GM19395 (cell line): ENCODE measurements around the gene LIMD2.

ENCODE experiments used
- ATAC-seq: cut with Tn5 transposase; IDR thresholded peaks from one replicate; pipeline ENCODE4 v1.9.1; 2021; ENCODE audit warnings: mild to moderate bottlenecking, moderate library complexity; ENCODE audit not compliant: unreplicated experiment

LIMD2 gene

DNA sequence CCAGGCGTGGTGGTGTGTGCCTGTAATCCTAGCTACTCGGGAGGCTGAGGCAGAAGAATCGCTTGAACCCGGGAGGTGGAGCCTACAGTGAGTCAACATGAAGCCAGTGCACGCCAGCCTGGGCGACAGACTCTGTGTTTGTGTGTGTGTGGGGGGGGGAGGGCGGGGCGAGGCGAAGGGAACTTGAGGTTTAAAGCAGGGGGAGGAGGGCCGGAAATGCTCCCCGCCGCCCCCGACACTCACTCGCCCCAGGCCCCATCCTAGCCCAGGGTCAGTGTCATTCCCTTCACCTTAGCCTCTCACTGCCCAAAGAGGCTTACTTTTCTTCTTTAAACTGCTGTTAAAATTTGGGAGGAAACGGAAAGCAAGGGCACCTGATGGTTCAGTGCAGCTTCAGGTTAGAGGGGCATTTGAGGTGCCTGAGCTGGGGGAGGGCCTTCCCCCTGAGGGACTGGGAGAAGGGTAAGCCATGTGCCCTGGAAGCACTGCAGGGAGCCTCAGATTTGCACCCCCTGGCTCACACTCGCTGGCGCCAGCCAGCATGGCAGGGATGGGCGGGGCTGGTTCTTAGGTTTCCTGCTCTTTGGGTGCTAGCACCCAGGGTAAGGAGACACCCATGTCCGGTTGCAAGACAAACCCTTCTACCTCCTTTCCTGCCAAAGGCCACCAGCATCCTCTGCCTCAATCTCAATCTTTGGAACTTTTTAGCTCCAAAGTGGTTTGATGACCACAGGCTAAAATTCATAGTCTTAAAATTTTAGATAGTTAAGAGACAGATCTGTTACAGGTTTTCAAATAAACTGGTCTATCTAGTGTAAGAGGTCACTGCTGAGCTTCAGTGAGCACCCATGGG lies 2.2 kb upstream of the LIMD2 start:
- no peak for ATAC-seq

DNA sequence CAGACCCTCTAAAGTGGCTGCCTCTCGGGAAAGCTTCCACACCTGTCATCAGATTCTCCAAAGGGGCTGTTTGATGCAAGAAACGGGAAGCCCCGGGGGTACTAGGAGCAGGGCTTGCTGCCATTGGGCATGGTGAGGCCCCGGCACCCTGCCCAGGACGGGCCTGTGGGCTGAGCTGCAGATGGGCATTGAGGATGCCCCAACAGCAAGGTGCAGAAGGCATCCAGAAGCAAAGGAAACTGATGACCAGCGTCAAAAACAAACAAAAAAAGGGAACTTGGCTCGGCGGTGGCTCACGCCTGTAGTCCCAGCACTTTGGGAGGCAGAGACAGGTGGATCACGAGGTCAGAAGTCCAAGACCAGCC lies 1.5 kb upstream of the LIMD2 start:
- ATAC-seq: no peak

- ATAC-seq: no peak
Measured at GRCh38 chr17:63700528-63701455, 867 bp upstream of the LIMD2 start.

GRCh38 chr17:63698886-63699637 lies 863 bp downstream of the LIMD2 start:
- peak; percentile 24 for ATAC-seq

DNA sequence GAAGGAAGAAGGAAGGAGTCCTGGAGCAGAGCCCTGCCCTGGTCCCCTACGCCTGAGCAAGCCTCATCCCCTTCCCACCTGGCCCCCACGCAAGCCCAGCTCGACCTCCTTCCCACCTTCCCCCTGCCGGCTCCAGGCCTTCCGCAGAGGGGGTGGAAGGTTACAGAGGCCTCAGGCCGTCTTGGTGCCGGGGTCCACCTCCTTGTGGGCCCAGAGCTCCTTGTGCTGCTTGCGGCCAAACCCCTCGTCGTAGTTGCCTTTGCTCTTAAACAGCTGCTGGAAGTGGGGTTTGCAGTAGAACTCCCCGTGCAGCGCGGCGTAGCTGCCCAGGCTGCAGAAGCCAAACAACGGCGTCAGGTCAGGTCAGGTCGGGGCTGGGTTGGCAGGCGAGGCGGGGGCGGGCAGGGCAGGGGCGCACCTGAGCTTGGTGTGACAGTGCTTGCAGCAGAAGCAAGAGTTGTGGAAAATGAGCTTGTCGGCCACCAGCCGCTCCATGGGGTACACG lies 1.5 kb downstream of the LIMD2 start:
- no peak for ATAC-seq

GRCh38 chr17:63697341-63698286 lies 2.3 kb downstream of the LIMD2 start:
- peak; percentile 49 for ATAC-seq

GRCh38 chr17:63696381-63696961 lies 3.5 kb downstream of the LIMD2 start:
- ATAC-seq: no peak

DNA sequence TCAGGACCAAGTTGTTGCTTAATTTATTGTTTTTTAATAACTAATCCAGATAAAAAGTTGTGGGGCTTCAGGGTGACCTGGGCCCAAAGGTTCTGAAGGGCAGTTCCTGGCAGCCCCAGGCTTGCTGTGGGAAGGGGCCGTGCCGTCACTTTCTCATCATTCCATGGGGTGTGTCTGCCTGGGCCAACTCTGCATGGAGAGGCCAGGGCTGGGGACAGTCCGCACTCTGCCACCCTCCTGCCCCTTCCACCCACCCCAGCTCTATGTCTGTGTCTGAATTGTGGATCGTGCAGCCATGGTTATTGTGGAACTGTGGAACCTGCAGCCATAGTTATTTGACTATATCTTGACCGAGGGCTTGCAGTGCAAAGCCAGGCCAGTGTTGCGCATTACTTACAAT lies 4.0 kb downstream of the LIMD2 start:
- ATAC-seq: no peak

DNA sequence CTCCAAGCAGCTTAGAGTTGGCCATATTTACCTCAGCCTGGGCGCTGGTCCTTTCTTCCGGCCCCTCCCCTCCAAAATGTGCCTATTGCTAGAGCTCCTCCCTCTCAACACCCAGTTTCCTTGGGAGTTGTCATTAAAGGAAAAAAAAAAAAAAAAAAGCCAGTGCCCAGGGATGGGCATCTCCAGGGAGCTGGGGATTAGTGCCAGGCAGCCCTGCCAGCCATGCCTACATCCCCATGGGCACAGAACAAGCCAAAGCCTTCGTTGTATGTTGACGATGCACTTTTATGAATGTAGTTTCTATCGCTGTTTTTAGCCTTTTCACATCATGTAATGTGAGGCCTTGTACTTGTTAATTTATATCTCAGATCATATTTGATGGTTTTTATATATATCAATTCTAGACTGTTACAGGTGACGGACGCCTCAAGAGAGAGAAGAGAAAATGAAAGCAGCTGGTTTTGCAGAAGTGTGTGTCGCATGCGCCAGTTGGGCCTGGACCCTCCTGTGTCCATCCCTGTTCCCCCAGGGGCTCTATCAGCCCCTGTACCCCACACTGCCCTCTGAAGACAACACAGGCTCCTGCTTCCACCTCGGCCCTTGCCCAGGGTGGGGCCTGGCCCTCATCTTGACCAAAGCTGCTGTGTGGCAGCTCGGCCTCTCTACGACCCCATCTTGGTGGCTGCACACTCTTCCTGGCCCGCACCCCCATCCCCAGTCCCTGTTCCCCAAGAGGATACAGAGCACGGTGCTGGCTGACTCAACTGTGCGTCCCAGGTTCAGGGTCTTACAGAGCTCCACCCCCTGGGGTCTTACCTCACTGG lies 4.8 kb downstream of the LIMD2 start:
- no peak for ATAC-seq

GRCh38 chr17:63694229-63694949 lies 5.5 kb downstream of the LIMD2 start:
- no peak for ATAC-seq

DNA sequence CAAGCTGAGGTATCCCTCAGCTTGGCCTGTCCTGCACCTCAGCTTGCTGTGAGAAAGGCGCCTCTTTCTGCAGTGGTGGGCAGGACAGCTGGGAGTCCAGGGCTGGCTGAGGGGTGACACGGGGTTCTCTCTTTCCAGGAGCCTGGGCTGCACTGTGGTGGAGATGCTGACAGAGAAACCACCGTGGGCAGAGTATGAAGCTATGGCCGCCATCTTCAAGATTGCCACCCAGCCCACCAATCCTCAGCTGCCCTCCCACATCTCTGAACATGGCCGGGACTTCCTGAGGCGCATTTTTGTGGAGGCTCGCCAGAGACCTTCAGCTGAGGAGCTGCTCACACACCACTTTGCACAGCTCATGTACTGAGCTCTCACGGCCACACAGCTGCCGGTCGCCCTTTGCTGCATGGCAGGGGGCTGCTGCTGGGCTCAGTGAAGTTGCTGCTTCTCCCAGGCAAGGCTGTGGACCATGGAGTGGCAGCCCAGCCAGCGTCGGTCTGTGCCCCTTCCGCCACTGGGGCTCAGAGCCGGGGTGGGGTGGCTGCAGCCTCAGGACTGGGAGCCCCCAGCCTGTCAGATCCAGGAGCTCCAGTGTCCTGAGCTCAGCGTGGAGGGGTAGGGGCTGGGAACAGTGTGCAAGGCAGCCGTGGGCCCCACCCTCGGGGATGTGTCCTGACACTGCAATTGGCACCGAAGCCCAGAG lies 6.4 kb downstream of the LIMD2 start:
- no peak for ATAC-seq

DNA sequence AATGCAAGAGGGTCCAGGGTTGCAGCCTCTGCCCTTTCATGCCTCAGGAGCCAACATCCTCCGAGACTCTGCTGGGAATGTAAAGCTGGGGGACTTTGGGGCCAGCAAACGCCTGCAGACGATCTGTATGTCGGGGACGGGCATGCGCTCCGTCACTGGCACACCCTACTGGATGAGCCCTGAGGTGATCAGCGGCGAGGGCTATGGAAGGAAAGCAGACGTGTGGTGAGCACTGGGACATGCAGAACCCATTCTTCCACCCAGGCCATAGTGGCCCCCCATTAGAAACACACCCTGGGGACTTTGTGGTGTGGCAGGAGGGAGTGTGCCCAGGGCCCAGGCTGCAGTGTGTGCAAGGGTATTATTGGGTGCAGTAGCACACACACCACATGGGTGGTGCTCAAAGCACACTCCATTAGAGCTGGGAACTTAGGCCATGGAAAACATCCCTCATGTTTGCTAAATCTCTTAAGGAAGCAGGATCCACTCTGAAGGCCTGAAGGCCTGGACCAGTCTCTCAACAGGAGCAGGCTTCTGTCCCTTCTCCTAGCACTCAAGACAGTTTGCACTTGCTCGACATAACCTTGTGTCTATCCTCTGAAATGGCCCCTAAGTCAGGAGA lies 7.6 kb downstream of the LIMD2 start:
- ATAC-seq: no peak

DNA sequence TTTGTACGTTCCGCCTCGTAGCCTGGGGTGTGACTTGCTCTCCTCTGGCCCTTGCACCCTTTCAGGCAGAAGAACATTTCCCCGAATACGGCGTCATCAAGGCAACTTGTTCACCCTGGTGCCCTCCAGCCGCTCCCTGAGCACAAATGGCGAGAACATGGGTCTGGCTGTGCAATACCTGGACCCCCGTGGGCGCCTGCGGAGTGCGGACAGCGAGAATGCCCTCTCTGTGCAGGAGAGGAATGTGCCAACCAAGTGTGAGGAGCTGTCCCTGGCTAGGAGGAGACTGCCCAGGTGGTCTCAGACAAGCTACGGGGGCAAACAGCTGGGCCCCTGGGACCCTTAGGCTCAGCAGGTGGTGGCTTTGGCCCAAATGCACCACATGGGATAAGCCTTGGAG lies 10.4 kb downstream of the LIMD2 start:
- ATAC-seq: no peak

GRCh38 chr17:63688396-63689020 lies 11.4 kb downstream of the LIMD2 start:
- no peak for ATAC-seq

DNA sequence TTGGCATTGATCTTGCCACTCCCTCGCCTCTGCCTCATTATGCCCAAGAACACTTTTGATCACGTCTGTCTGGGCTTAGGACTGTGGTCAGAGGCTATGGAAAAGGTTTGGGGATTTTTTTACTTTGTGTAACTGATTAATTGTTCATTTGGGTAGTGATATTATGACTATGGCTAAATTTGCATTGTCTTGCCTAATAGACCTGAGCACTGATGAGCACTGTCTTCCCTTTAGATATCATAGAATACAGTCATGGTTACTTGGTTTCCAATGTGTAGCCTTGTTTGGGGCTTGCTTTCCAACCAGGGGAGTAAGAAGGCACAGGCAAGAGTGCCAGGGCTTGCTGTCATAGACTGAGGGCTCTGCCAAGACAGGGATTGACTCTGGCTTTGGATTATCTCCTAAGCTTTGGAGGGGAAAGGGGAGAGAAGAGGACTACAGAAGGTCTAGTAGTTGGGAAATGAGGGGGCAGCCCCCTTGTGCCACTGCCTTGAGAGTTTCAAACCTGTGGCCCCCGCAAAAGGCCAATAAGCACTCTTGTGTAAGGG lies 13.7 kb downstream of the LIMD2 start:
- ATAC-seq: no peak

DNA sequence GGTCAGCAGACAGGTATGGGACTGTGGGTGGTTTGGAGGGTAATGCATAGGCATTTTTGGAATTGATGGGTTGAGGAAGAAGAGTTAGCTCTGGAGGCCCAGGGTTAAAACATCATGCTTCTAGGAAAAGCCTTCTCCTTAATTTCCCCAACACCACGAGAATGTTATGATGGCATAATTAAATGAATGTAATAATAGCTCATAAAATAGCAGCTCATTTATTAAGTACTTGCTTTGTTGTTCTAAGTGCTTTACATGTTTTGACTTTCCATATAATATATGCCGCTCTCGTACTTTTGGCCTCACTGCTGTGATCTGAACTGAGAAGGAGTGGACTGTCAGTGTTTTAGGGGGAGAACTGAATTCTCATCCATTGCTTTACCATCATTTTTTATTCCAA lies 14.3 kb downstream of the LIMD2 start:
- no peak for ATAC-seq
